Measurements from ENCODE around the gene DLG4. TPM values are rescaled to one million over a fixed set of nuclear protein-coding genes. Genes with fewer than 3 reads are reported as not detected.
A peak's percentile ranks its signal among the peaks of the same experiment; 100 is the strongest.

DLG4 gene
- total RNA-seq, 3 donors from 2014 or later (not counting 1 experiment from before 2014, with no cell fraction given): 6.7 to 11.2 (median 8.6) TPM

GRCh38 chr17:7191069-7191468, 28.6 kb downstream of the DLG4 start:
- H3K36me3 ChIP-seq (ENCODE audit: control insufficient read depth, insufficient read depth, low read length): no peaks in the 10 kb centered on the region
- Mint-ChIP-seq H3K4me1 (peaks cover 0 to 5% of the 10 kb centered on the region in 2 donors), H3K27ac (no peak overlapping the region), H3K9me3 (no peaks in the 10 kb centered on the region), H3K36me3 (no peaks in the 10 kb centered on the region), H3K27me3 (ENCODE audit: low read depth in 2 of 2) (no peaks in the 10 kb centered on the region), H3K4me3 (no peak overlapping the region)
- no peaks in the 10 kb centered on the region for H3K4me1 ChIP-seq (ENCODE audit: control insufficient read depth, insufficient read depth, low read length)
- intact Hi-C loops (cut with micrococcal nuclease): no loop called here
- H3K27ac ChIP-seq (ENCODE audit: low read length): no peak overlapping the region
- H3K9me3 ChIP-seq (ENCODE audit: control insufficient read depth, insufficient read depth, low read length): no peaks in the 10 kb centered on the region
- DNase-seq (no peak), ATAC-seq (no peak)
- H3K4me3 ChIP-seq (ENCODE audit: low read length): no peak overlapping the region
- TF ChIP-seq CTCF (IDR thresholded peaks at IDR 0.05): no peak
- no peaks in the 10 kb centered on the region for H3K27me3 ChIP-seq (ENCODE audit: control insufficient read depth, insufficient read depth, low read length)
- WGBS (ENCODE audit: insufficient coverage): 96% methylated on average over 12 of the region's 12 CpGs

- Mint-ChIP-seq H3K27ac (no peak overlapping the region), H3K4me1 (peaks cover 0 to 5% of the 10 kb centered on the region in 2 donors), H3K36me3 (no peaks in the 10 kb centered on the region), H3K27me3 (ENCODE audit: low read depth in 2 of 2) (no peaks in the 10 kb centered on the region), H3K4me3 (no peak overlapping the region), H3K9me3 (no peaks in the 10 kb centered on the region)
- no peaks in the 10 kb centered on the region for H3K9me3 ChIP-seq (ENCODE audit: control insufficient read depth, insufficient read depth, low read length)
- H3K36me3 ChIP-seq (ENCODE audit: control insufficient read depth, insufficient read depth, low read length): no peaks in the 10 kb centered on the region
- no peaks in the 10 kb centered on the region for H3K27me3 ChIP-seq (ENCODE audit: control insufficient read depth, insufficient read depth, low read length)
- intact Hi-C loops (cut with micrococcal nuclease): no loop called here
- H3K27ac ChIP-seq (ENCODE audit: low read length): no peak overlapping the region
- H3K4me3 ChIP-seq (ENCODE audit: low read length): no peak overlapping the region
- TF ChIP-seq CTCF (IDR thresholded peaks at IDR 0.05): no peak
- no peaks in the 10 kb centered on the region for H3K4me1 ChIP-seq (ENCODE audit: control insufficient read depth, insufficient read depth, low read length)
- ATAC-seq (no peak), DNase-seq (no peak)
- WGBS (ENCODE audit: insufficient coverage): 92% methylated on average over 14 of the region's 14 CpGs
Observed at GRCh38 chr17:7190276-7190917, 29.2 kb downstream of the DLG4 start.

- H3K9me3 Mint-ChIP-seq: no peaks in the 10 kb centered on the region
- H3K27ac Mint-ChIP-seq: no peak overlapping the region
- Histone ChIP-seq H3K36me3 (ENCODE audit: control insufficient read depth, insufficient read depth, low read length) (no peaks in the 10 kb centered on the region), H3K4me1 (ENCODE audit: control insufficient read depth, insufficient read depth, low read length) (no peaks in the 10 kb centered on the region), H3K27me3 (ENCODE audit: control insufficient read depth, insufficient read depth, low read length) (no peaks in the 10 kb centered on the region), H3K4me3 (ENCODE audit: low read length) (no peak overlapping the region), H3K9me3 (ENCODE audit: control insufficient read depth, insufficient read depth, low read length) (no peaks in the 10 kb centered on the region), H3K27ac (ENCODE audit: low read length) (no peak overlapping the region)
- 52% methylated on average over 6 of the region's 7 CpGs for WGBS (ENCODE audit: insufficient coverage)
- no peaks in the 10 kb centered on the region for H3K27me3 Mint-ChIP-seq (ENCODE audit: low read depth in 2 of 2)
- intact Hi-C loops (cut with micrococcal nuclease): no loop called here
- DNase-seq (no peak), ATAC-seq (peak in 1 of 3 donors; percentile 32)
- no peak overlapping the region for H3K4me3 Mint-ChIP-seq
- peaks cover 0 to 5% of the 10 kb centered on the region in 2 donors for H3K4me1 Mint-ChIP-seq
- no peak for TF ChIP-seq CTCF (IDR thresholded peaks at IDR 0.05)
- no peaks in the 10 kb centered on the region for H3K36me3 Mint-ChIP-seq
Observed at GRCh38 chr17:7186241-7186640, 33.4 kb downstream of the DLG4 start.

- TF ChIP-seq CTCF (IDR thresholded peaks at IDR 0.05): no peak
- Histone ChIP-seq H3K36me3 (ENCODE audit: control insufficient read depth, insufficient read depth, low read length) (no peaks in the 10 kb centered on the region), H3K4me3 (ENCODE audit: low read length) (no peak overlapping the region), H3K4me1 (ENCODE audit: control insufficient read depth, insufficient read depth, low read length) (no peaks in the 10 kb centered on the region), H3K27ac (ENCODE audit: low read length) (no peak overlapping the region), H3K9me3 (ENCODE audit: control insufficient read depth, insufficient read depth, low read length) (no peaks in the 10 kb centered on the region), H3K27me3 (ENCODE audit: control insufficient read depth, insufficient read depth, low read length) (no peaks in the 10 kb centered on the region)
- intact Hi-C loops (cut with micrococcal nuclease): no loop called here
- Mint-ChIP-seq H3K27me3 (ENCODE audit: low read depth in 2 of 2) (no peaks in the 10 kb centered on the region), H3K27ac (no peak overlapping the region), H3K36me3 (no peaks in the 10 kb centered on the region), H3K4me3 (no peak overlapping the region), H3K4me1 (peaks cover 0 to 5% of the 10 kb centered on the region in 2 donors), H3K9me3 (no peaks in the 10 kb centered on the region)
- ATAC-seq (no peak), DNase-seq (no peak)
- 93% methylated on average over 3 of the region's 6 CpGs for WGBS (ENCODE audit: insufficient coverage)
Observed at GRCh38 chr17:7184647-7185046, 35.0 kb downstream of the DLG4 start.

All from natural killer cell (primary cell).